Activated CD8-positive, alpha-beta memory T cell treated with anti-CD3 and anti-CD28 coated beads for 24 hours (primary cell): ENCODE results near the gene LRRC73.
"Not testable (repeated sequence)": the region's sequence is repeated elsewhere in the genome, so short reads cannot be mapped to it uniquely, and the experiment has no call there.

Experiments used
- DNase-seq: peaks from one replicate; pipeline ENCODE4 v3.0.0-alpha.2; 2020

The LRRC73 gene, protein sequence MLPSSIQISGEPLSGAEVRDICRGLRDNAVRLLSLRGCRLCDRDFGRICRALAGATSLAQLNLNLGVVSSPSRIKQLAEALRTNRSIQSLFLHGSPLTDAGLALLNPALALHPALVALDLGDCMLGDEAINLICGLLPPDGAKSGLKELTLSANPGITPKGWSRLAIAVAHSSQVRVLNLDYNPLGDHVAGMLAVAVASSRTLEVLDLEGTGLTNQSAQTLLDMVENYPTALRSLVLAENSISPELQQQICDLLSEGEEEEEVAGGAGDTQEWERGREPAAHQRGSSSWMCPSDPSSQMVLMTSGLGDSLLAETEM

DNA sequence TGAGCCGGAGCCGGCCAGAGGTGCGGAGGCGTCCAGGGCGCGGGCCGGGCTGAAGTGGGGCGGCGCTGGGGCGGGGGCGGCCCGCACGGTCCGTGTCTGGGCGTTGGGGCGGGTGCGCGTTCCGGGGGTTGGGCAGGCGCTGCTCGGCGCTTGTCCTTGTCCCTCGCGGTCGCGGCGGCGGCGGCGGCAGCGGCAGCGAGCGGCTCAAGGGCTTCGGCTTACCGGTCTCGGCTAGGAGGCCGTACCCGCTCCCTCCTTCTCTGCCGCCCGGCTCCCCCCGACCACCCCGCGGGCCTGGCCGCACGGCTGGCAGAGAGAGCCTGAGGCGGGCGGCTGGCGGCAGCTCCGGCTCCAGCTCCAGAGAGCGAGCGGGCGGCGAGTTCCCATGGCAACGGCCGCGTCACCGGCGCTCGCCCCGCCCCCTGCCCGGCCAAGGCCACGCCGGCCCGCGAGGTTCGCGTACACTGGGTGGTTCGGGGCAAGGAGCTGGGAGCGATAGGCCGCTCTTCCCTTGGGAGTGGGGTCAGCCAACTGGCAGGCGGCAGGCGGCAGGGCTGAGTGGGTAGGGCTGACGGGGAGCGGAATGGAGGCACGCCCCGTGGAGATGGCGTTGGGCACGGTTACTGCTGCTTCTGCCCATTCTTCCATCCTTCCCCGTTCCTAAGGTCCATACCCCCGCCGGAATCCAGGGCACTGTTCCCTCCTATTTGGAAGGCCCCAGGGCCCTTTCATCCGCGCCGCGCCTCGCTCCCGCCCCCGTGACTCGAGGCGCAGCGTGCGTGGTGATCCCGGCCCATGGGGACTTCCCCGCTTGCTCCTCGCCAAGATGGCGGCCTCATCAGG, at the start of gene LRRC73:
Gene LRRC73 (minus strand): TSS at position 363 of the 843 bp plus-strand sequence. CDS start 561 bp downstream, outside the sequence.
- DNase-seq: peak; percentile 91

DNA sequence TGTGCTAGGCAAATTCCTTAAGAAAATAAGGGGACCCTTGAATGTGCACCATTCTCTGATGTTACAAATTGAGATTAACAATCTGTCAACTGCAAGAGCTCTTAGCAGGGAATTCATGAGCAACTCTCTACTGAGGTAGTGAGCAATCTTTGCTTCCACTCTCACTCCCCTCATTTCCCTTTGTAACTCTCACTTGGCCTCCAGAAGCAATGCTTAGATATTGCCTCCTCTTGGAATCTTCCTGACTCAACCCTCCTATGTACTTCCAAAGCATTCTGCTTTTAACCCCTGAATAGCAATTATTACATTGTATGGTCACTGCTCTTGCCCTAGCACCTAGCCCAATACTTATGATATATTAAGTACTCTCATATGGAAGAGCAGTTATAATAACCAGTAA, 49.2 kb upstream of the LRRC73 start:
- DNase-seq: no peak

DNA sequence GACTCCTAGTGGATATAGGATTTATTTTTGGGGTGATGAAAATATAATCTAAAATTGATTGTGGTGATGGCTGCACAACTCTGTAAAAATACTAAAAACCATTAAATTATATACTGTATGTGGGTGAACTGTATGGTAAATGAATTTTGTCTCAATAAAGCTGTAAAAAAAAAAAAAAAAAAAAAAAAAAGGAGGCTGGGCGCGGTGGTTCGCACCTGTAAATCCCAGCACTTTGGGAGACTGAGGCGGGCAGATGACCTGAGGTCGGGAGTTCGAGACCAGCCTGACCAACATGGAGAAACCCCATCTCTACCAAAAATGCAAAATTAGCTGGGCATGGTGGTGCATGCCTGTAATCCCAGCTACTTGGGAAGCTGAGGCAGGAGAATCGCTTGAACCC, 47.5 kb upstream of the LRRC73 start:
- DNase-seq: not testable (repeated sequence)

DNA sequence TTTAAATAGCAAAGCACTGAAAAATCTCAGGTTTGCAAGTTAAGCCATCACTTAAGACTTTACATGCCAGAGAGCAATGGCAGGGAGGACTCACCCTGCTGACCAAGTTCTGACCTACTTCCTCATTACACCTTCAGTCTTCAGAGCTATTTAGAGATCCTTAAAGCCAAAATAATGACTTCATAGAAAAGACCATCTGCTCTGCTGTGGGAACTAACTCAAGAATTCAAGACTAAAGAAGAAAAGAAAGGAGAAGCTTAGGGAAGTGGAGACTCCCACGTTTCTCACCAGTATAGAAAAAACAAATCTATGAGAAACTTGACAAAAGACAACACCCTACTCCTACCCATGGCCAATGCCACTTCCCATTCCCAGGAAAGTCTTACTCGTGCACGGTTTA, 37.1 kb upstream of the LRRC73 start:
- DNase-seq: no peak

DNA sequence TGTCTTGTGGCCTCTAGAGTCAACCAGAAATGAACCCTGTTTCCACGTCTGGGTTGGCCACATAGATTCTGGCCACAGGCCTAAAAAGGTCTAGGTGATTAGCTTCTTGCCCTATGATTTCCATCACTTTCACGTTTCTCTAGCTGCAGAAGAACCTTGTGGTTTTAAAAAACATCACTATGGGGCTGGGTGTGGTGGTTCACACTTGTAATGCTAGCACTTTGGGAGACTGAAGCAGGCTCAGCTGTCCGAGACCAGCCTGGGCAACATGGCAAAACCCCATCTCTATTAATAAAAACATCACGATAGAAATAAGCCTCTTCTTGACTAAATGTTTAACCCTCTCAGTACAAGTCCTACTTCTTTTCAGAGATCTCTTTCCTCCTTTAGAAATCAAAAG, 34.3 kb upstream of the LRRC73 start:
- DNase-seq: no peak

DNA sequence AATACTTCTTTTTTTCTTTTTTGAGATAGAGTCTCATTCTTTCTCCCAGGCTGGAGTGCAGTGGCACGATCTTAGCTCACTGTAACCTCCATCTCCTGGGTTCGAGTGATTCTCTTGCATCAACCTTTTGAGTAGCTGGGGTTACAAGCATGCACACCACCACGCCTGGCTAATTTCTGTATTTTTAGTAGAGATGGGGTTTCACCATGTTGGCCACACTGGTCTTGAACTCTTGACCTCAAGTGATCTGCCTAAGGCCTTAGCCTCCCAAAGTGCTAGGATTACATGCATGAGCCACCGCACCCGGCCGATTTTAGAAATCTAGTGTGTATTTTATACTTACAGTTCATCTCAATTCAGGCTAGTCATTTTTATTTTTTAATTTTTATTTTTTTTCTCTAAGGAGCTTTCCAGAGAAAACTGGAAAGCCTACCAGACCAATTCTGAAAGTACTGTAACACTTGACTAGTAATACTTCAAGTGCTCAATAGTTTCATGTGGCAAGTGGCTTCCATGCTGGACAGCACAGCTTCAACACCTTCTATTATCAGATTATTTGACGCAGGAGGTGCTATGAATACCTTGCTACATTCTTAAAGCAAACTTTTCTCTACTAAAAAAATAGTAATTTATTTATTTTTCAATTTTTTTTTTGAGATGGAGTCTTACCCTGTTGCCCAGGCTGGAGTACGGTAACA, 31.8 kb upstream of the LRRC73 start:
- DNase-seq: no peak

DNA sequence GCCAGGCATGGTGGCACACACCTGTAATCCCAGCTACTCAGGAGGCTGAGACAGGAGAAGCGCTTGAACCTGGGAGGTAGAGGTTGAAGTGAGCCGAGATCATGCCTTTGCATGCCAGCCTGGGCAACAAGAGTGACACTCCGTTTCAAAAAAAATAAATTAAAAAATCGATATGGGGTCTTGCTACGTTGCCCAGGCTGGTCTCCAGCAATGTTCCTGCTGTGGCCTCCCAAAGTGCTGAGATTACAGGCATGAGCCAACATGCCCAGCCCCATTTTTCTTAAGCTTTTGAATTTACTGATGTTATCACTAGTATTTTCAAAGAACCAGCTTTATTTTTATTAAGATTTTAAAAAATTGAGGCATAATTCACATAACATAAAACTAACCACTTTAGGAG, 30.4 kb upstream of the LRRC73 start:
- no peak for DNase-seq

DNA sequence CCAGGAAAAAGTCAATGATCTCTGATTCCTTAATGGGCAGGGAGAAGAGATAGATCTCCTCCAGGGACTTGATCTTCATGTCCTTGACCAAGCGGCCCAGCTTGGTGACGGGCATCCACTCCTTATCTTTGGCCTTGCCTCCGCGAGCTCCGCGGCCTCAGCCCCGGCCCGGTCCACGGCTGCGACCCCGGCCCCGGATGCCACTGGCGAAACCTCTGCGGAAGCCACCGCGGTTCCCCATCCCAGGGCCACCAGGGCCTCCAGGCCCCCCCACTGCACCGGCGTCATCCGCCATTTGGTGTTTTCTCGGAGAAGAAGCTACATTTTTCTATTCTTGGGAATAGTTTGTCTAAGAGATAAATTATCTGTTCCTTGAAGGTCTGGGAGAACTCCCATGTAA, 29.3 kb upstream of the LRRC73 start:
- DNase-seq: not testable (repeated sequence)

DNA sequence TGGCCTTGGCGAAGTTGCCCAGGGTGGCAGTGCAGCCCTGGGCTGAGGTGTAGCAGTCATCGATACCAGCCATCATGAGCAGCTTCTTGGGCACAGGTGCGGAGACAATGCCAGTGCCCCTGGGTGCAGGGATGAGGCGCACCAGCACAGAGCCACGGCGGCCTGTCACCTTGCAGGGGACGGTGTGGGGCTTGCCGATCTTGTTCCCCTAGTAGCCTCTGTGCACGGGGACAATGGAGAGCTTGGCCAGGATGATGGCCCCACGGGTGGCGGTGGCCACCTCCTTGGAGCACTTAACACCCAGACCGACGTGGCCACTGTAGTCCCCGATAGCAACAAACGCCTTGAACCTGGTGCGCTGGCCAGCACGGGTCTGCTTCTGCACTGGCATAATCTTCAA, 28.8 kb upstream of the LRRC73 start:
- not testable (repeated sequence) for DNase-seq

DNA sequence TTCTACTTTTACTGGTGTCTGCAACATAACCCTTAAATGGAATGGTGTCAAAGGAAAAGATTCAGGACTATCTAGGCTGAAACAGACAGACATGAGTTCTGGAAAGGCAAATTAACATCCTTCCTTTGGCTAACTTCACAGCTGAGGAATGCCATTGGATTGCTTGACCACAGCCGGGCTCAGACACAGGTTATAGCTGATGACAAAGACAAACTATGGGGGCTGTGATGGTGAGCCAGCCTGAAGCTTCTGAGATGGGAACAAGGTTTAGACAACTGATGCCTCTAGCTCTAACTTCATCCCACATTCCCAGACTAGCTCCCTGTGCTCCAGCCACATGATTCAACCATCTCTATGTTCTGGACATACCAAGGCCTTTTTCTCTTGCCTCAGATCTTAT, 22.1 kb upstream of the LRRC73 start:
- DNase-seq: no peak

DNA sequence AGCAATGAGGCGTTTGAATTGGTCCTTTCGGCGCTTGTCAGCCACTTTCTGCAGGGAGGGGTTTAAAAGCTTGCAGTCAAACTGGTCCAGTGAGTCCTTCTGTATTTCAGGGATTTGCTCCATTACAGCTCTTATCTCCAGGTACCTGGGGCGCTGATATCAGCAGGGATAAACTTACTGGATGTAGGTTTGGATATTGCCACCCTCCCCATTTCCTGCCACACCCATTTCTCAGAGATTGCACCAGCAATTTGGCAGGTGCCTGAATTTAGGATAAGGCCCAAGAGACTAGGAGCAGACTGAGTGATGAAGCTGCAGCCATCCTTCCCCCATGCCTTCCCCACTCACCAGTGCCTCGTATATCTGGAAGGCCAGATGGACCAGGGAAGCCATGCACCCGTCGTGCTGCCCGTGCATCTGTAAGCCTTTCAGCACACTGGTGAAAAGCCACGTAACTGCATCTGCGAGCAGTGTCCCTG, 14.4 kb upstream of the LRRC73 start:
- no peak for DNase-seq

DNA sequence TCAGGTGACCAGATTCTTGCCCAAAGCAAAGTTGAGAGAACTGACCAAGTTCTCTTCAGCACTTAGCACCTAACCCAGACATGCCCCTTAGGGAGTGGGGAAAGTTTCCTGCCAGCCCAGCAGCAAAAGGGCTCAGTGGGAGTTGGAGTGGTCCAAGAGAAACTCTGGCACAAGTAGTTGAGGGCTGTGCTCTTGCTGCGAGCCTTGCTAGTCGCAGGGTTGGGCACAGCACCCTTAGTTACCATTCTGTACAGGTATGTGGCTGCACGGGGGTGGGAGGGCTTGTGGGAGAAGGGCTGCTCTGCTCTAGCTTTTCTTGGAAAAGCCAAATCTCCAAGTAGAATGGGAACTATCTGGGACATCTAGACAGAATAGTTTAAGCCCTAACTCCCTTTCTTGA, 13.1 kb upstream of the LRRC73 start:
- no peak for DNase-seq

DNA sequence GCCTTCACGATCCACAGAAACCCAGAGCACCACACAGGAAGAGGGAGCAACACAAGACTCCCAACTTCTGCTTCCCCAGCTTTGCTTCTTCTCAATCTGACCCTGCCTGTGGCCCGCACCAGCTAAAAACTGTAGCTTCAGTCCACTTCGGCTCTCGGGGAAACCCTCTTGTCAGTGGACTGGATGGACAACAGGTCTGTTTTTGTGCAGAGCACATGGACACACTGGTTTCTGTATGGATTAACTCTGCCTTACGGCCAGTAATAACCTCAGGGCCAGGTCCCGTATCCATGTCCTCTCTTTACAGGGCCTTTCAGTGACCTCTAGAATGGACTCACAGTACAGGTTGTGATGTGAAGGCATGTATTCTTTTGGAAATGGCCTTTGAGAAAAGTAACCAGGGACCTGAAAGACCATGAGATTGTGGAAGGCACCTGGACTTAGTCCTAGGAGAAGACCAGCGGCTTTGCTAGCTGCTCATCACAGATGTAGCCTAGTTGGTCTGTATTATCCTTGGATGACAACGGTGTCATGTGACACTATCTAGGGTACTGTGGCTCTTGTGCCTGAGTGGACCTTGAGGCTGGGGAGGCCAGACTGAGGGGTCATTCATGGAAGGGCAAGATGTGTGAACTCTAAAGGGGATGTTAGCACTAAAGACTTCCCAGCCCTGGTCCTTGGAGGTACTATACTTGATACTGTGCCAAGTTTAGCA, 12.6 kb upstream of the LRRC73 start:
- no peak for DNase-seq

DNA sequence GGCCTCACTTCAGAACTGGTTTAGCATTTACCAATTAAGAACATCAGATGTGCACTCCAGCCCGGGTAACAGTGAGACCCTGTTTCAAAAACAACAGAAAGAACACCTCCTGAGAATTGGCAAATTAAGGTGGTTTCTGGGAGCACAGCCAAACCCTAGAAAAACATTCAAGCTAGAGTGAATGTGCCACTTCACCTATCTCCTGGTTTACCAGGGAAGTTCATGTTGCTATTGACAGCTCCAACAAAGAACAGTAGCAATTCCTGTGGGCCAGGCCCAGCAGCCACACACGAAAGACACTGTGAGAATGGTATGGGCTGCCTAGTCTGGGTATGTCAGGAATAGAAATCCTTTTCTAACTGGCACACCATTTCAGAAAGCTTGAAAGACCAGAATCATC, 11.7 kb upstream of the LRRC73 start:
- no peak for DNase-seq

DNA sequence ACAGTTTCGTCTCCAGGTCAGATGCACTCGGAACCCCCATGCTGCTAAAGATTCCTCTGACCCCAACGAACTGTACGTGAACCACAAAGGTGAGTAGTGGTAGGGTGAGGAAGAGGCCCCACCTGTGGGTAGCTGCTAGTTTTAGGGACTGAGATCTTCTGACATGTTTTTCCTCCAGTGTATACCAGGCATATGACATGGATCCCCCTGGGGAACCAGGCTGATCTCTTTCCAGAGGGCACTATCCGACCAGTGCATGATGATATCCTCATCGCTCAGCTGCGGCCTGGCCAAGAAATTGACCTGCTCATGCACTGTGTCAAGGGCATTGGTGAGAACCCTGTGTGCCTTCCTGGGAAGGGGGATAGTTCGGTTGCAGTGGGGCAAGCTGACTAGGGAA, 10.0 kb upstream of the LRRC73 start:
- DNase-seq: no peak

DNA sequence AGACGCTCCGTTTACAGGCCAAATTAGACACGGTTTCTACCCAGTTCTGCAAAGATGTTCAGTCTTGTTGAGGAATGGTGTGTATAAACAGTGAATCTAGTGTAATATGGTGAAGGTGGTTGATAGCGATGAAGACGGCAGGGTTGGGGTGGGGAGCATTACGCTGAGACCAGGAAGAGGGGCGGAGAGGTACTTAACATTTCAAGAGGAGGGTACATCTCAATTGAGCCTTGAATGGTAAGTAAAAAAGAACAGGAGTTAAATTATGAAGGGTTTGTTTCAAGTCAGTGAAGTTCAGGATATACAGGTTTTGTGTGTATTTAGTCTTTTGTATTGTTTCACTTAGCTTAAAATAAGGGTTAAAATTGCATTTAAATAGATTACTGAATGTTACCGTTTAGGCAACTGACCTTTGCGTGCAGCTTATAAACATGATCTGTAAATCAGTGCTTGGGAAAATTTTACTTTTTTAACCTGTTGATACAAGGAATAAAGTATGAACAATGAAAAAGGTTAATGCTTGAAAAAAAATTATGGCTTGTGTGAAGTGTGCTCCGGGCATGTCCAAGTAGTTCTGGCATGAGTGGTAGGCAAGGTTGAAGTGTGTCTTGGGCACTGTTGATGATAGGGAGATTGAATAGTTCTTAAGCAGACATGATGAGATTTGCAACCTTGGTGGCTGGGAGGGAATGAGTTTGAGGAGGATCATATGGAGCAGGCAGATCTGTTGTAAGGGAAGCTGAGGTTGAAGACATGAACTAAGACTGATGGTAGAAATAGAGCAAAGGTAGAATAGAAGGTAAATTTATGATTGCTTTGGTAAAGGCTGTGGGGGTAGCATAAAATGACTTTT, 7.6 kb upstream of the LRRC73 start:
- no peak for DNase-seq

DNA sequence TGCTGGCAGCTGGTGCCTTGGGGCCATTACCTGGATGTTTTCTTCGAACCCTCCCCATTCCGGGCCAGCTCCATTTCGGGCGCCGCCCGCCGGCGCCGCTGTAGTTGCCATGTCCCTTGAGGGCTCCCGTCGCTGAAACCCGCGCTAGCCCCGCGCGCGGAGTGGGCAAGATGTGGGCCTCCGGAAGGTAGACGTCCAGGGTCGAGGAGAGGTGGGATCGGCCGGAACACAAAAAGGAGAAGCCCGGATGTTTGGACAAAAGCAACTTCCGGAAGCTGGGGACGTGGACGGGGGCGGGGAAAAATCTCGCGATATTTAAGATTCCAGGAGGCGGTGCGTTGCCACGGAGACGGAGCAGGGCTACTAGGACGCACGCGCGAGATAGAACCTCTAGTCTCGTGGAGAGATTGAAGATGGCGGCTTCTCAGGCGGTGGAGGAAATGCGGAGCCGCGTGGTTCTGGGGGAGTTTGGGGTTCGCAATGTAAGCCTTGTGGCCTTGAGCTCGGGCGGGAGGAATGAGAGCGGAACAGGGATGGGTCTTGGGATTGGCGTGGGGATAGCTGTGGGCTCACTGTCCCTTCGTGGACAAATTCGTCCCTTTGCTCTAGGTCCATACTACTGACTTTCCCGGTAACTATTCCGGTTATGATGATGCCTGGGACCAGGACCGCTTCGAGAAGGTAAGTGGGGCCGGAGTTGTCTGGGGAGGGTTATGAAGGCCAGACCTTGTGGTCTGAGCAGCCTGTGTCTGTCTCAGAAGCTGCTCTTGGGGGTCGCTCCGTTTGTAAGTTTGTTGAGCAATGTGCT, 6.8 kb upstream of the LRRC73 start, which contains the start of the genes POLR1C and YIPF3:
Gene POLR1C (plus strand): TSS at position 393 of the 808 bp plus-strand sequence. CDS start 21 bp downstream, at position 414.
Gene YIPF3 (minus strand): TSS at position 230 of the 808 bp plus-strand sequence. CDS start 119 bp downstream, at position 111.
- DNase-seq: peak; percentile 97

DNA sequence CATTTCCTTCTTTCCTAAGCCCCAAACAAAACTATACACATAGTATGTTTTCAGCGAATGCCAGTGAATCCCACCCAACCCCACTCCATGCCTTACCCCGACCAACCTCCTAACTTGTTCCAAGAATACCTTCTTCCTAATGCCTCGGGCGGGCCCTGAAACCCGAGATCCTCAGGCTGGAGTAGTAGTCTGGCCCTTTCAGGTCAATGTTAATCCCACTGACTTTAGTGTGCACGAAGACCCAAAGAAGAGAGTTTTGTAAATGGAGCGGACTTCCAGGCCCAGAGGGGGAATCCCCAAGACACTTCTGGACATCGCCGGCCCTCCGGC, 6.2 kb upstream of the LRRC73 start:
- DNase-seq: no peak

DNA sequence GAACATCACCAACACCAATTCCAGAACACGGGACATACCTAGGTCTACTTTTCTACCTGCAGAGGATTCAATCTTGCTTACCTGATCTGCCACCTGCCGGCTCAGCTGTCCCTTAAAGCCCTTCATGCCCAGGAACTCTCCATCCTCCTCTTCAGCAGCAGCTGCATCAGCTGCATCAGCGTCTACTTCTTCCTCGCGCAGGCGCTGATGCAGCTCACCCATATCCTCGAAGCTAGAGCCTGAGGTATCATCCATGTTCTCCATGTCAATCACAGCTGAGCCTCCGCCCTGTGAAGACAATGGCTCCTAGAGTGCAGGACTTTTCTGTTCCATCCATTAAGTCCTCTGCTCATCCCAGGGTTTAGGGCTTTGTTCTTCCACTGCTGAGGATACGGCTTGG, 5.7 kb upstream of the LRRC73 start:
- no peak for DNase-seq

DNA sequence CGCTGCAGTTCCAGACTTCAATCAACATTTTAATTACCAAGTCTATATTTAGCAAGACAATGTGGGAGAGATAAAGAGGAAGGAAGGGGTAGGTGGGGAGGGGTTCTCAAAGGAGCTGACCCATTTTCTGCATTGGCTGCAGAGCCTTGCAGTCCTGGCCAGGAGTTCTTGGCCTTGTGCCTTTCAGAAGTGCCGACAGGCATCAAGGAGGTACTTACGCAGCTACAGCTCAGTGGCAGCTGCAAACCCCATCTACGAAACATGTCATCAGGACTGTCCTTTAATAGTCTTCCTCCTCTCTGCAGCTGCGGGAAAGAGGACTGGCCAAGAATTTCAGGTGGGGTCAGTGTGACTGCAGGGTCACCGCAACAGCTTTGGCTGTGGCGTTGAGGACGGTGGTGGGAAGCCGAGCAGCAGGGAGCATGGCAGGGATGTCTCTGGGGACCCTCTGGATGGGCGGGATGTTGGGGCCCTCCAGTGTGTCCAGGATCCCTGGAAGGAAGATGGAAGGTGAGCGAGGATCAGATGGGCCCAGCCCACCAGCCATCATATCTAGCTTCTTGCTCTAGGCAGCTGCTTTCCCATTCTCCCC, 1.8 kb upstream of the LRRC73 start:
- DNase-seq: no peak

DNA sequence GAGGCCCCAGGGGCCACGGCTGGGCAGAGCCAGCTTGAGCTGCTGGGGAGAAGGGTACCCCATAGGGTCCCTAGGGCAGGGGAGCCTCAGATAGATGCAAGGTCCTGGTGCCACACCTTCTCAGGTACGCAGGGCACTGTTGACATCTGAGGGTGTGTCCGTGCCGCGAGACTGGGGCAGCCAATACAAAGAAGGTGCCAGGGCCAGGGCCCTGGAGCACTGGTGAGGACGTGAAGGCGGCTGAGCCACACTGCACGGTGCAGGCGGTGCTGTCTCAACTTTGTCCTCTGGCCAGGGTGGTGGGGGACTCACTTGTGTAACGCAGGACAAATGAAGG, 649 bp upstream of the LRRC73 start:
- DNase-seq: no peak
